HG03342 (cell line): ENCODE results near the gene C1orf159.
"Not testable (repeated sequence)": the region's sequence is repeated elsewhere in the genome, so short reads cannot be mapped to it uniquely, and the experiment has no call there.

Source experiments
- ATAC-seq: cut with Tn5 transposase; IDR thresholded peaks from one replicate; pipeline ENCODE4 v1.9.1; 2021; ENCODE audit warnings: mild to moderate bottlenecking, moderate library complexity; ENCODE audit not compliant: unreplicated experiment

C1orf159 gene

DNA sequence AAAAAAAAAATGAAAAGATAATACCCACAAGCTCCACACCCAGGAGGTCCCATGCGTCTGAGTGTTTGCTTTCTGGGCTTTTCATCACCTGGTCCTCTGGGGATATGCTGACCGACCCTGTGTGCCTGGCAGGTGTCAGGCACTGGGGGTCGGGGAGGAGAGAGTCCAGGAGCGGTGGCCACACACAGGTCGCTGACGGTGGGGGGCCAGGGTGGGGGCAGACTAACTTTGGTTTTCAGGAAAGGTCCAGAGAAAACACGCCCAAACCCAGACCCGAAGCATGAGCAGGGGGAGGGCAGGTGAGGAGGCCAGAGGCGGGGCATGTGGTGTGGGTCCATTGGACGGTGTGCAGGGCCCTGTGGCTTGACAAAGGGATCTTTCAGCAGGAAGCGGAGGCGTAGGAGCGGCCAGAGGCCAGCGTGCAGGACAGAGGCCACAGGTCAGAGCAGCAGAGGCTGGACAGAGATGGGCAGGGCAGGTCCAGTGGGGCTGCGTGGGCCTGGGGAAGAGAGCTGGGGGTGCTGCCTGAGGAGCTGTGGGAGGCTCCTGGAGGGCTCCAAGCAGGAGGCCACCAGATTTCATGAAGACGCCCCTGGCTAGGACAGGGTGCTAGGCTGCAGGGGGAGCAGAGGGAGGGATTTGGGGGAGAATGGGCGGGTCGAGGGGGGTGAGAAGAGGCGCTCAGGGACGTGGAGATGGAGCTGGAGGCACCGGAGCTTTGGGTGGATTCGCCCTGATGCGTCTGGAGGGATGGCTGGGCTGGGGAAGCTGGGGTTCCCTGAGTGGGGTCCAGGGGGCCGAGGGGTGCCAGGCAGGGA lies 57.6 kb downstream of the C1orf159 start:
- no peak for ATAC-seq

DNA sequence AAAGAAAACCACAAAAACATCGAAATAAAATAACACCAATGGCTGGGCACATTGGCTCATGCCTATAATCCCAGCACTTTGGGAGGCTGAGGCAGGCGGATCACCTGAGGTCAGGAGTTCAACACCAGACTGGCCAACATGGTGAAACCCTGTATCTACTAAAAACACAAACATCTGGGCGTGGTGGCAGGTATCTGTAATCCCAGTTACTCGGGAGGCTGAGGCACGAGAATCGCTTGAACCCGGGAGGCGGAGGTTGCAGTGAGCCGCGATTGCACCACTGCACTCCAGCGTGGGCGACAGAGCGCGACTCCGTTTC lies 58.2 kb downstream of the C1orf159 start:
- ATAC-seq = not testable (repeated sequence)

DNA sequence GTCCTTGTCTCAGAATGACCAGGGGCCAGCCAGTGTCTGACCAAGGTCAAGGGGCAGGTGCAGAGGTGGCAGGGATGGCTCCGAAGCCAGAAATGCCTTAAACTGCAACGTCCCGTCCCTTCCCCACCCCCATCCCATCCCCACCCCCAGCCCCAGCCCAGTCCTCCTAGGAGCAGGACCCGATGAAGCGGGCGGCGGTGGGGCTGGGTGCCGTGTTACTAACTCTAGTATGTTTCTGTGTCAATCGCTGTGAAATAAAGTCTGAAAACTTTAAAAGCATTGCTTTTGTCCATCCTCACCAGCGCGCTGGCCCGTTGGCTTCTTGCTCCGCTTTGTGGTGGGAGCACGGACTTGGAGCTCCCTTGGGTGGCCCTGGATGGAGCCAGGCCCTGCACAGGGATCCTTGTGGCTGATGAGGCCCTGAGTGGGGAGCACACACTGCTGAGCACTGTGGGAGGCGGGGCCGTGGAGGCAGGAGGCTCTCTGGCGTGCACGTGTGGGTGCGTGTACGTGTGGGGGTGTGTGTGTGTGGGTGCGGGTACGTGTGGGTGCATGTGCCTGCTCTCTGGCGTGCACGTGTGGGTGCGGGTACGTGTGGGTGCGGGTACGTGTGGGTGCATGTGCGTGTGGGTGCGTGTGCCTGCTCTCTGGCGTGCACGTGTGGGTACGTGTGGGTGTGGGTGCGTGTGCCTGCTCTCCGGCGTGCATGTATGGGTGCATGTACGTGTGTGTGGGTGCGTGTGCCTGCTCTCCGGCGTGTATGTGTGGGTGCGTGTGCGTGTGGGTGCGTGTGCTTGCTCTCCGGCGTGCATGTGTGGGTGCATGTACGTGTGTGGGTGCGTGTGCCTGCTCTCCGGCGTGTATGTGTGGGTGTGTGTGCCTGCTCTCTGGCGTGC lies 59.8 kb downstream of the C1orf159 start:
- no peak for ATAC-seq

DNA sequence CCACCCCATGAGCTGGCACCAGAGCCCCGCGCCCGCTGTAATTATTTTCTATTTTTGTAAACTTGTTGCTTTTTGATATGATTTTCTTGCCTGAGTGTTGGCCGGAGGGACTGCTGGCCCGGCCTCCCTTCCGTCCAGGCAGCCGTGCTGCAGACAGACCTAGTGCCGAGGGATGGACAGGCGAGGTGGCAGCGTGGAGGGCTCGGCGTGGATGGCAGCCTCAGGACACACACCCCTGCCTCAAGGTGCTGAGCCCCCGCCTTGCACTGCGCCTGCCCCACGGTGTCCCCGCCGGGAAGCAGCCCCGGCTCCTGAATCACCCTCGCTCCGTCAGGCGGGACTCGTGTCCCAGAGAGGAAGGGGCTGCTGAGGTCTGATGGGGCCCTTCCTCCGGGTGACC lies 60.9 kb downstream of the C1orf159 start:
- no peak for ATAC-seq

DNA sequence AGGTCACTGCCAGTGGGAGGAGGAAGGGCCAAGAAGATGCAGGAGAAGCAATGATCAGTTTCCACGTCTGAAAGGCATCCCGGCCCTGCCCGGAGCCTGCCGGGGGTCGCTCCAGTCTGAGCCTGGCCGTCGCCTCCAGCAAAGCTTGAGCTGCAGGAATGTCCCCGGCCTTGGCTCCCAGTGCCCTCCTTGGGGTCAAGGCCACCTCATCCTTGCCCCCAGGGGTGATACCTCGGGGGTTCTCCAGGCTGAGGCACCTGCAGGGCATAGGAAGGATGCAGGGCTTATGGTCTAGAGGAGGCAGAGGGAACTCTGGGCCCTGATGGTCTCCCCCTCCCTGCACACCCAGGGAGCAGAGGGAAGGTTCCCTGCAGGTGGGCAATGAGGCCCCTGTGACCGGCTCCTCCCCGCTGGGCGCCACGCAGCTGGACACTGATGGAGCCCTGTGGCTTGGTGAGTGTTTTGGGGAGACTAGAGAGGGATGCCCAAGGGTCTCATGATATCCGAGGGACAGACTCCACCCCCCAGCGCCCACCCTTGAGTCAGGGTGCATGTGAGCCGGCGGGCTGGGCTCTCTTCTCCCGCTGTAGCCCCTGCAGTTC lies 61.7 kb downstream of the C1orf159 start:
- no peak for ATAC-seq

DNA sequence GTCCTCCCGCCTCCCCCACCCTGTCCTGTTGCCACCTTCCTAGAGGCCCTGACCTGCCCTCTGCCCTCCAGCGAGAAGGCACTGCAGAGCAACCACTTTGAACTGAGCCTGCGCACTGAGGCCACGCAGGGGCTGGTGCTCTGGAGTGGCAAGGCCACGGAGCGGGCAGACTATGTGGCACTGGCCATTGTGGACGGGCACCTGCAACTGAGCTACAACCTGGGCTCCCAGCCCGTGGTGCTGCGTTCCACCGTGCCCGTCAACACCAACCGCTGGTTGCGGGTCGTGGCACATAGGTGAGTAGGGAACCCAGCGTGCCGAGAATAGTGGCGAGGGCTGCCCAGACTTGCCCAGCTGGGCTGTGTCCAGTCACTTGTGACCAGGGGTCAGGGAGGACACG lies 62.2 kb downstream of the C1orf159 start:
- no peak for ATAC-seq

DNA sequence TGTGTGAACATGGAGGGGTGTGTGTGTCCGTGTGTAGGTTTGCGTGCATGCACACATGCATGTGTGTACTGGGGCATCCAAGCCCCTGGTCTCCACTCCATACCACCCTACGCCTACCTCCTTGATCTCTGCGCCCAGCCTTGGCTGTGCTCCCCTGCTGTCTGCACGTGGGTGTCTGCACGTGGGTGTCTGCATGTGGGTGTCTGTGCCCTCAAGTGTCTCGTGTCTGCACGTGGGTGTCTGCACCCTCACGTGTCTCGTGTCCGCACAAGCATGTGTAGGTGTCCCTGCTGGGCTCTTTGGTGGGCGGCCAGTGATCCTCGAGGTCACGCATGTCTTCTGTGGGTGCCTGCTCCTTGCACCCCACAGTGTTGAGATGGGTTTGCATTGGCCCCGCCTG lies 62.9 kb downstream of the C1orf159 start:
- no peak for ATAC-seq

DNA sequence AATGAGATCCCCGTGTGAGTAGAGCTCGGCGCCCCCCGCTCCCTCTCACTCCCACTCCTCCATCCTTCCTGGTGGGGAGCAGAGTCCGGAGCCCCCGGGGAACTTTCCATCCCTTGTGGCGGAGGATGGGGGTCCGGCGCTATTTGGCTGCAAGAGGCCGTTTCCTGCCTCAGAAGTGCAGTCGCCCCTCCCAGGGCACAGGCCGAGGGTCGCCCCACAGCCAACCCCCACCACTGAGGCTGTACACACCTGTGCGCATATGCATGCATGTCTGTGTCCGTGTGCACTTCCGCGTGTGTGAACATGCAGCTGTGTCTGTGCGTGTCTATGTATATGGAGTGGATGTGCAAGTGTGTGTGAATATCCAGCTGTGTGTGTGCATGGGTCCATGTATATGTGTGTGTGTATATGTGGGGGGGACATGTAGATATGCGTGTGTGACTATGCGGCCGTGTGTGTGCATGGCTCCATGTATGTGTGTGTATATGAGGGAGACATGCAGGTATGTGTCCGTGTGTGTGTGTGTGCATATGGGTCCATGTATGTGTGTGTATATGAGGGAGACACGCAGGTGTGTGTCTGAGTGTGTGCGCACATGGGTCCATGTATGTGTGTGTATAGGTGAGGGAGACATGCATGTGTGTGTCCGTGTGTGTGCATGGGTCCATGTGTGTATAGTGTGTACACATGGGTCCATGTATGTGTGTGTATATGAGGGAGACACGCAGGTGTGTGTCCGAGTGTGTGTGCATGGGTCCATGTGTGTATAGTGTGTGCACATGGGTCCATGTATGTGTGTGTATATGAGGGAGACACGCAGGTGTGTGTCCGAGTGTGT lies 63.7 kb downstream of the C1orf159 start:
- ATAC-seq = no peak

DNA sequence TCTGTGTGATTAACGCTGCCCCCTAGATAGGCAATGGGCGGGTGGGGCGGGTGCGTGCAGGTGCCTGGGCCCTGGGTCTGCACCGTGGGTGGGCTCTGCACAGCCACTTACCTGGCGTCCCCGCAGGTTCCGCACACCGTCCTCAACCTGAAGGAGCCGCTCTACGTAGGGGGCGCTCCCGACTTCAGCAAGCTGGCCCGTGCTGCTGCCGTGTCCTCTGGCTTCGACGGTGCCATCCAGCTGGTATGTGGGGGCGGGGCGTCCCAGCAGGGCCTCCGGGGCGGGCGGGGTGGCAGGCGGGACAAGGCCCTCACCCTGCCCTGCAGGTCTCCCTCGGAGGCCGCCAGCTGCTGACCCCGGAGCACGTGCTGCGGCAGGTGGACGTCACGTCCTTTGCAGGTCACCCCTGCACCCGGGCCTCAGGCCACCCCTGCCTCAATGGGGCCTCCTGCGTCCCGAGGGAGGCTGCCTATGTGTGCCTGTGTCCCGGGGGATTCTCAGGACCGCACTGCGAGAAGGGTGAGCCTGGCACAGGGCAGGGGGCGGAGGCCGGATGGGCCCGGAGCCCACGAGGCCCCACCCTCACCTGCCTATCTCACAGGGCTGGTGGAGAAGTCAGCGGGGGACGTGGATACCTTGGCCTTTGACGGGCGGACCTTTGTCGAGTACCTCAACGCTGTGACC lies 64.6 kb downstream of the C1orf159 start:
- ATAC-seq = no peak

DNA sequence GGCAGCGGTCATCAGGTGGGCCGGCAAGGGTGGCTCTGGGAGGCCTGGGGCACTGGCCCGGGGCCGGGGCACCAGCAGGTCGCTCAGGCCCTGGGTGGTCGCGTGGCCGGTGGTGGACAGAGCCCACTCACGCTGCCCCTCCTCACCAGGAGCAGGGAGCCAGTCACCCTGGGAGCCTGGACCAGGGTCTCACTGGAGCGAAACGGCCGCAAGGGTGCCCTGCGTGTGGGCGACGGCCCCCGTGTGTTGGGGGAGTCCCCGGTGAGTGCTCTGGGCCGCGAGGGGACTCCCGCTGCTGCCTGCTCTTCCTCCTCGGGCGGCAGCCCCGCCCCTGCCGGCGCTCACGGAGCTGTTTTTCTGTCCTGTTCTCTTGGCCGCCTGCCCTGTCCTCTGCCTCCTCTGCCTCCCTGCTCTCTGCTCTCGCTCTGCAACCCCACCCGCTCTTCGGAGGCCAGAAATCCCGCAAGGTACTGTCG lies 65.3 kb downstream of the C1orf159 start:
- no peak for ATAC-seq

DNA sequence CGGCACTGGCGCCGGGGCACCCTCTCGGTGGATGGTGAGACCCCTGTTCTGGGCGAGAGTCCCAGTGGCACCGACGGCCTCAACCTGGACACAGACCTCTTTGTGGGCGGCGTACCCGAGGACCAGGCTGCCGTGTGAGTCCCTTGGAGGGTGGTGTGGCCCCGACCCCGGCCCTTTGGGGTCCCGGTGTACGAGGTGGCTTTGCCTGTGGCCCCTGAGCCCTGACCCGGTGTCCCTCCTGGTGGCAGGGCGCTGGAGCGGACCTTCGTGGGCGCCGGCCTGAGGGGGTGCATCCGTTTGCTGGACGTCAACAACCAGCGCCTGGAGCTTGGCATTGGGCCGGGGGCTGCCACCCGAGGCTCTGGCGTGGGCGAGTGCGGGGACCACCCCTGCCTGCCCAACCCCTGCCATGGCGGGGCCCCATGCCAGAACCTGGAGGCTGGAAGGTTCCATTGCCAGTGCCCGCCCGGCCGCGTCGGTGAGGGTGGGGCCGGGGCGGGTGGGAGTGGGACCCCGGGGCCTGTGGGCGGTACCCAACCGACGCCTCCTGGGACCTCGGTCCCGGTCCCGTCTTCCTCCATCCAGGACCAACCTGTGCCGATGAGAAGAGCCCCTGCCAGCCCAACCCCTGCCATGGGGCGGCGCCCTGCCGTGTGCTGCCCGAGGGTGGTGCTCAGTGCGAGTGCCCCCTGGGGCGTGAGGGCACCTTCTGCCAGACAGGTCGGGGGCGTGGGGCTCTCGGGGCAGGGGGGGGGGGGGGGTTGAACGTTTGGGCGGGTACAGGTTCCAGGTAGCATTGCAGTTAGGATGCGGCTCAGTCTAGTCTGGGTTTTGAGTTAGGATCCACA lies 66.3 kb downstream of the C1orf159 start:
- ATAC-seq = no peak

DNA sequence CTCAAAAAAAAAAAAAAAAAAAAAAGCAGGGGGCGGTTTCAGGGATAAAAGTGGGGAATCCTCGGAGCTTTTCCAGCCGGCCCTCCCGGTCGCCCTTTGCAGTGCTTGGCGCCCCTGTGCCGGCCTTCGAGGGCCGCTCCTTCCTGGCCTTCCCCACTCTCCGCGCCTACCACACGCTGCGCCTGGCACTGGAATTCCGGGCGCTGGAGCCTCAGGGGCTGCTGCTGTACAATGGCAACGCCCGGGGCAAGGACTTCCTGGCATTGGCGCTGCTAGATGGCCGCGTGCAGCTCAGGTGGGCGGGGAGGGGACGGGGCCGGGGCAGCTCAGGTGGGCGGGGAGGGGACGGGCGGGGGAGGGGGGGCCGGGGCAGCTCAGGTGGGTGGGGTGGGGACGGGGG lies 67.1 kb downstream of the C1orf159 start:
- ATAC-seq = no peak

DNA sequence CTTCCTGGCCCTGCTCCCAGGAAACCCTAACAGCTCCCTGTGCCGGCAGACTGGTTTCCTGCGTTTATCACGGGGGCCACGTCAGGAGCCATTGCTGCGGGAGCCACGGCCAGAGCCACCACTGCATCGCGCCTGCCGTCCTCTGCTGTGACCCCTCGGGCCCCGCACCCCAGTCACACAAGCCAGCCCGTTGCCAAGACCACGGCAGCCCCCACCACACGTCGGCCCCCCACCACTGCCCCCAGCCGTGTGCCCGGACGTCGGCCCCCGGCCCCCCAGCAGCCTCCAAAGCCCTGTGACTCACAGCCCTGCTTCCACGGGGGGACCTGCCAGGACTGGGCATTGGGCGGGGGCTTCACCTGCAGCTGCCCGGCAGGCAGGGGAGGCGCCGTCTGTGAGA lies 67.9 kb downstream of the C1orf159 start:
- no peak for ATAC-seq

DNA sequence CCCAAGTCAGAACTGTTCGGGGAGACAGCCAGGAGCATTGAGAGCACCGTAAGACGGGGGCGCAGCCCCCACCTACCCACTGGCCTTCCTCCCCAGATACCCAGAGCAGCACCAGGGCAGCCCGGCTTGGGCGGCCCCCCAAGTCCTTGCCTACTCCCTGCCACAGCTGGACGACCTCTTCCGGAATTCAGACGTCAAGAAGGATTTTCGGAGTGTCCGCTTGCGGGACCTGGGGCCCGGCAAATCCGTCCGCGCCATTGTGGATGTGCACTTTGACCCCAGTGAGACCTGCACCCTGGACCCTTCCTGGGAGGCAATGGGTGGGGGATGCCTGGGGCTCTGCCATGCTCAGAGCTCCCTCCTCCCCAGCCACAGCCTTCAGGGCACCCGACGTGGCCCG lies 68.5 kb downstream of the C1orf159 start:
- ATAC-seq = no peak

DNA sequence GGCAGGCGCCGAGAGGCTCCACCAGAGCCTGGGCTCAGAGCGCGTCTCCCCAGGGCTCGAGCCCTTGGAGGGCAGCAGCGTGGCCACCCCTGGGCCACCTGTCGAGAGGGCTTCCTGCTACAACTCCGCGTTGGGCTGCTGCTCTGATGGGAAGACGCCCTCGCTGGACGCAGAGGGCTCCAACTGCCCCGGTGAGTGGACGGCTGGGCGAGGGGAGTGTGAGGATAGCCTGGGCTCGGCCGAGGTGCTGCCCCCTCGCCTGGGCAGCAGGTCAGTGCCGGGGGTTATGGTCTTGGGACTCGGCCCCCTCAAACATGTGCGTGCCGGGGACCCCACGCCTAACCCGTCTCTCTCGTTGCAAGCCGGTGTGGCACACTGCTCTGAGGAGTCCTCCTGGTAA lies 69.1 kb downstream of the C1orf159 start:
- no peak for ATAC-seq

DNA sequence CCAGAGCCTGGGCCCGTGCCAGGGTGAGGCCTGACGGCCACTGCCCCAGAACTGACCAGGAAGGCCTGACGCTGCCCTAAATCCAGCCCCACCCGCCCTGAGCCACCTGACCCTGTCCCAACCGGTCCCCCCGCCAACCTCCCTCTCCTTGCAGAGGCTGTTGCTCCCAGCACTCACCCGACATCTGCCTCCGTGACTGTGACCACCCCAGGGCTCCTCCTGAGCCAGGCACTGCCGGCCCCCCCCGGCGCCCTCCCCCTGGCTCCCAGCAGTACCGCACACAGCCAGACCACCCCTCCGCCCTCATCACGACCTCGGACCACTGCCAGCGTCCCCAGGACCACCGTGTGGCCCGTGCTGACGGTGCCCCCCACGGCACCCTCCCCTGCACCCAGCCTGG lies 69.6 kb downstream of the C1orf159 start:
- no peak for ATAC-seq

DNA sequence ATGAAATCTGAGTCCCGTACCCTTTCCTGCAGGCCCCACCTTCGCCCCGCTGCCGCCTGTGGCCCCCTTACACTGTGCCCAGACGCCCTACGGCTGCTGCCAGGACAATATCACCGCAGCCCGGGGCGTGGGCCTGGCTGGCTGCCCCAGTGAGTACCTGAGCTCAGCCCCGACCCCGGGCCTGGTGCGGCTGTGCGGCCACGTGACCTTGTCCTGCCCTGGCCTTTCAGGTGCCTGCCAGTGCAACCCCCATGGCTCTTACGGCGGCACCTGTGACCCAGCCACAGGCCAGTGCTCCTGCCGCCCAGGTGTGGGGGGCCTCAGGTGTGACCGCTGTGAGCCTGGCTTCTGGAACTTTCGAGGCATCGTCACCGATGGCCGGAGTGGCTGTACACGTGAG lies 70.8 kb downstream of the C1orf159 start:
- ATAC-seq = no peak

DNA sequence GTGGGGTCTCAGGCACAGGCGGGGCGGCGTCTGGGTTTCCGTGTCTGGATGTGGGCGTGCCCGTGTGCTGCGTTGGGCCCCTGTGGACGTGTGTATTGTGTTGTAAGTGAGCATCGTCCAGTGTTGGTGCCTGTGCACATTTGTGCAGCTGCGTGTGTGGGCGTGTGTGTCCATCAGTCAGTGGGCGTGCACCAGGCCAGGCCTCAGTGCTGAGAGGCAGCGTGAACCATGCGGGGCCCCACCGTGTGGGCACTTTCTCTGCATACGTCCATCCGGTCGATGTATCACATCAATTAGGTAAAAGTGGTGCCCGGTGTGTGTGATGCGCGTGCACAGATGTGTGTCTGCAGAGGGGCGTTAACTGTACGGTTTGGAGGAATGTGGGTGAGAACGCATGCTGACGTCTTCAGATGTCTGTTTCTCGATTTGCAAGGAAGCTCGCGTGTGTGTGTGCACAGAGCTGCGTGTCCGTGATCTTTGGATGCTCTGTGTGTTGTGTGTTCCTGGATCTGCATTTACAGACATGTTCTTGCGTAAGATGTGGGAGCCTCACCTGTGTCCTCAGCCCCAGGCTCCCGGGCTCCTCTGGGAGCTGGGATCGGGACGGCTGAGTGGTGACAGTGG lies 71.3 kb downstream of the C1orf159 start:
- ATAC-seq = no peak

DNA sequence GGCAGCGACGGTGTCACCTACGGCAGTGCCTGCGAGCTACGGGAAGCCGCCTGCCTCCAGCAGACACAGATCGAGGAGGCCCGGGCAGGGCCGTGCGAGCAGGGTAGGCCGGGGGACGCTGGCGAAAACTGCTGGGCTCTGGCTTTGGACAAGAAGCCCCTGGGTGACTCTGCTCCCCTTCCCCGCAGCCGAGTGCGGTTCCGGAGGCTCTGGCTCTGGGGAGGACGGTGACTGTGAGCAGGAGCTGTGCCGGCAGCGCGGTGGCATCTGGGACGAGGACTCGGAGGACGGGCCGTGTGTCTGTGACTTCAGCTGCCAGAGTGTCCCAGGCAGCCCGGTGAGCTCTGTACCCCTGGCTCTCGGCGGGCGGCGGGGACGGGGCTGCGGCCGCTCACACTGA lies 72.0 kb downstream of the C1orf159 start:
- no peak for ATAC-seq
